Muscle layer of colon (tissue), 2 donors: ENCODE results near the gene CDK19.

Experiments
- H3K27ac ChIP-seq: one replicate; pipeline ENCODE4 v1.7.0; 2013; ENCODE audit warnings: low read depth, mild to moderate bottlenecking, low read length, moderate library complexity
- H3K27me3 ChIP-seq, 2 donors: one replicate each; pipeline ENCODE4 v1.7.0; 2013; ENCODE audit warnings: low read length in 2 of 2, mild to moderate bottlenecking in 2 of 2; ENCODE audit not compliant: insufficient read depth in 2 of 2, control insufficient read depth in 1 of 2
- H3K36me3 ChIP-seq: one replicate; pipeline ENCODE4 v1.7.0; 2013; ENCODE audit warnings: mild to moderate bottlenecking, low read length; ENCODE audit not compliant: insufficient read depth
- H3K4me1 ChIP-seq: one replicate; pipeline ENCODE4 v1.7.0; 2013; ENCODE audit warnings: mild to moderate bottlenecking, low read length; ENCODE audit not compliant: insufficient read depth
- H3K4me3 ChIP-seq, 2 donors: one replicate each; pipeline ENCODE4 v1.7.0; 2013; ENCODE audit warnings: low read length in 2 of 2, low read depth in 1 of 2, mild to moderate bottlenecking in 1 of 2, moderate library complexity in 1 of 2
- H3K9ac ChIP-seq: one replicate; pipeline ENCODE4 v1.7.0; 2013; ENCODE audit warnings: low read length
- H3K9me3 ChIP-seq: one replicate; pipeline ENCODE4 v1.7.0; 2013; ENCODE audit warnings: mild to moderate bottlenecking, low read length
- donor health status: abdominal sarcoma.
- donor health status: Adenocarcinoma of cecum.

Gene CDK19

GRCh38 chr6:110633731-110634213, 181.5 kb downstream of the CDK19 start:
- H3K4me1 ChIP-seq: no peaks in the 10 kb centered on the region
- no peak overlapping the region for H3K4me3 ChIP-seq
- no peak overlapping the region for H3K27ac ChIP-seq
- H3K36me3 ChIP-seq: no peaks in the 10 kb centered on the region
- no peak overlapping the region for H3K9ac ChIP-seq
- no peaks in the 10 kb centered on the region for H3K9me3 ChIP-seq
- no peaks in the 10 kb centered on the region for H3K27me3 ChIP-seq

GRCh38 chr6:110629153-110629552, 186.1 kb downstream of the CDK19 start:
- Histone ChIP-seq H3K9ac (no peak overlapping the region), H3K27me3 (no peaks in the 10 kb centered on the region), H3K27ac (no peak overlapping the region), H3K4me1 (no peaks in the 10 kb centered on the region), H3K9me3 (no peaks in the 10 kb centered on the region), H3K36me3 (no peaks in the 10 kb centered on the region), H3K4me3 (no peak overlapping the region)

- H3K4me1 ChIP-seq: no peaks in the 10 kb centered on the region
- no peaks in the 10 kb centered on the region for H3K9me3 ChIP-seq
- H3K9ac ChIP-seq: no peak overlapping the region
- no peaks in the 10 kb centered on the region for H3K36me3 ChIP-seq
- H3K4me3 ChIP-seq: no peak overlapping the region
- H3K27me3 ChIP-seq: no peaks in the 10 kb centered on the region
- no peak overlapping the region for H3K27ac ChIP-seq
These were observed 186.9 kb downstream of the CDK19 start for GRCh38 chr6:110628330-110628729.

GRCh38 chr6:110626442-110626841, 188.8 kb downstream of the CDK19 start:
- H3K27ac ChIP-seq: no peak overlapping the region
- no peaks in the 10 kb centered on the region for H3K27me3 ChIP-seq
- H3K9me3 ChIP-seq: no peaks in the 10 kb centered on the region
- peaks cover 3% of the 10 kb centered on the region for H3K36me3 ChIP-seq
- H3K4me3 ChIP-seq: no peak overlapping the region
- no peaks in the 10 kb centered on the region for H3K4me1 ChIP-seq
- H3K9ac ChIP-seq: no peak overlapping the region

GRCh38 chr6:110625883-110626282, 189.4 kb downstream of the CDK19 start:
- peaks cover 7% of the 10 kb centered on the region for H3K36me3 ChIP-seq
- no peak overlapping the region for H3K9ac ChIP-seq
- no peak overlapping the region for H3K4me3 ChIP-seq
- no peak overlapping the region for H3K27ac ChIP-seq
- no peaks in the 10 kb centered on the region for H3K9me3 ChIP-seq
- no peaks in the 10 kb centered on the region for H3K4me1 ChIP-seq
- H3K27me3 ChIP-seq: no peaks in the 10 kb centered on the region

GRCh38 chr6:110622912-110623578, 192.2 kb downstream of the CDK19 start:
- H3K4me1 ChIP-seq: no peaks in the 10 kb centered on the region
- no peaks in the 10 kb centered on the region for H3K9me3 ChIP-seq
- no peak overlapping the region for H3K4me3 ChIP-seq
- no peak overlapping the region for H3K9ac ChIP-seq
- H3K27me3 ChIP-seq: no peaks in the 10 kb centered on the region
- peaks cover 12% of the 10 kb centered on the region for H3K36me3 ChIP-seq
- no peak overlapping the region for H3K27ac ChIP-seq

- H3K9ac ChIP-seq: no peak overlapping the region
These were observed 194.2 kb downstream of the CDK19 start for GRCh38 chr6:110621061-110621460.

GRCh38 chr6:110620065-110620464, 195.2 kb downstream of the CDK19 start:
- Histone ChIP-seq H3K27me3 (no peaks in the 10 kb centered on the region), H3K36me3 (peaks cover 12% of the 10 kb centered on the region), H3K4me3 (no peak overlapping the region), H3K4me1 (no peaks in the 10 kb centered on the region), H3K27ac (no peak overlapping the region), H3K9me3 (no peaks in the 10 kb centered on the region), H3K9ac (no peak overlapping the region)

More at GRCh38 chr6:110621061-110621460, 194.2 kb downstream of the CDK19 start:
- no peak overlapping the region for H3K27ac ChIP-seq
- H3K4me1 ChIP-seq: no peaks in the 10 kb centered on the region
- no peak overlapping the region for H3K4me3 ChIP-seq
- H3K9me3 ChIP-seq: no peaks in the 10 kb centered on the region
- H3K27me3 ChIP-seq: no peaks in the 10 kb centered on the region
- H3K36me3 ChIP-seq: peaks cover 12% of the 10 kb centered on the region

- peaks cover 14% of the 10 kb centered on the region for H3K36me3 ChIP-seq
- H3K9ac ChIP-seq: no peak overlapping the region
- H3K27ac ChIP-seq: no peak overlapping the region
These were observed 195.9 kb downstream of the CDK19 start for GRCh38 chr6:110619275-110619908.

GRCh38 chr6:110618591-110619267, 196.5 kb downstream of the CDK19 start:
- no peak overlapping the region for H3K9ac ChIP-seq

More at GRCh38 chr6:110619275-110619908, 195.9 kb downstream of the CDK19 start:
- Histone ChIP-seq H3K27me3 (no peaks in the 10 kb centered on the region), H3K4me1 (no peaks in the 10 kb centered on the region), H3K4me3 (no peak overlapping the region), H3K9me3 (no peaks in the 10 kb centered on the region)

GRCh38 chr6:110617057-110617456, 198.2 kb downstream of the CDK19 start:
- H3K36me3 ChIP-seq: peaks cover 15% of the 10 kb centered on the region
- H3K9ac ChIP-seq: no peak overlapping the region
- H3K4me1 ChIP-seq: no peaks in the 10 kb centered on the region
- no peaks in the 10 kb centered on the region for H3K9me3 ChIP-seq
- no peak overlapping the region for H3K27ac ChIP-seq
- no peaks in the 10 kb centered on the region for H3K27me3 ChIP-seq
- H3K4me3 ChIP-seq: no peak overlapping the region

More at GRCh38 chr6:110618591-110619267, 196.5 kb downstream of the CDK19 start:
- Histone ChIP-seq H3K27ac (no peak overlapping the region), H3K4me3 (no peak overlapping the region), H3K4me1 (no peaks in the 10 kb centered on the region), H3K9me3 (no peaks in the 10 kb centered on the region), H3K36me3 (peaks cover 15% of the 10 kb centered on the region), H3K27me3 (no peaks in the 10 kb centered on the region)
